Stimulated activated CD8-positive, alpha-beta memory T cell treated with anti-CD3 and anti-CD28 coated beads, Interleukin-4, amount 100 ng/mL, for 4 hours (primary cell): ENCODE measurements around the gene BACH2.
A peak's percentile ranks its signal among the peaks of the same experiment; 100 is the strongest.

ENCODE experiments used
- DNase-seq, 2 donors: peaks; one replicate each; pipeline ENCODE4 v3.0.0-alpha.2; 2020; ENCODE audit warnings: low read depth in 2 of 2, low spot score in 1 of 2

The BACH2 gene

GRCh38 chr6:89951574-89952104 lies 345.0 kb downstream of the BACH2 start:
- no peak for DNase-seq

GRCh38 chr6:89950879-89951391 lies 345.7 kb downstream of the BACH2 start:
- no peak for DNase-seq

- no peak for DNase-seq
These were observed 346.2 kb downstream of the BACH2 start for GRCh38 chr6:89950446-89950845.

GRCh38 chr6:89948876-89949275 lies 347.8 kb downstream of the BACH2 start:
- no peak for DNase-seq

GRCh38 chr6:89944826-89945407 lies 351.7 kb downstream of the BACH2 start:
- no peak for DNase-seq

GRCh38 chr6:89944181-89944755 lies 352.4 kb downstream of the BACH2 start:
- DNase-seq = no peak

GRCh38 chr6:89942601-89943000 lies 354.0 kb downstream of the BACH2 start:
- no peak for DNase-seq

- DNase-seq = no peak
These were observed 354.7 kb downstream of the BACH2 start for GRCh38 chr6:89941763-89942497.

GRCh38 chr6:89941031-89941762 lies 355.4 kb downstream of the BACH2 start:
- no peak for DNase-seq

GRCh38 chr6:89940225-89941027 lies 356.2 kb downstream of the BACH2 start:
- DNase-seq = peak in 1 of 2 donors; percentile 26

GRCh38 chr6:89939144-89939543 lies 357.5 kb downstream of the BACH2 start:
- no peak for DNase-seq

- DNase-seq = no peak
These were observed 358.6 kb downstream of the BACH2 start for GRCh38 chr6:89938014-89938413.

GRCh38 chr6:89936177-89936576 lies 360.5 kb downstream of the BACH2 start:
- DNase-seq = no peak

GRCh38 chr6:89934685-89935366 lies 361.8 kb downstream of the BACH2 start:
- no peak for DNase-seq

GRCh38 chr6:89932245-89932802 lies 364.3 kb downstream of the BACH2 start:
- no peak for DNase-seq

GRCh38 chr6:89930789-89931188 lies 365.9 kb downstream of the BACH2 start:
- no peak for DNase-seq

- DNase-seq = no peak
These were observed 368.0 kb downstream of the BACH2 start for GRCh38 chr6:89928604-89929003.

GRCh38 chr6:89927791-89928550 lies 368.7 kb downstream of the BACH2 start:
- no peak for DNase-seq

- no peak for DNase-seq
These were observed 369.4 kb downstream of the BACH2 start for GRCh38 chr6:89927264-89927663.
